Gastroesophageal sphincter (tissue), 3 donors: ENCODE data around the gene RSU1.

ENCODE experiments used
- EP300 ChIP-seq: sonication (generic); formaldehyde crosslinking; IDR thresholded peaks from one replicate; pipeline ENCODE4 v1.6.1; 2017; ENCODE audit warnings: antibody characterized with exemption, mild to moderate bottlenecking
- POLR2A ChIP-seq, 2 donors: fragments of 450-650 bp; IDR thresholded peaks; one replicate each; pipeline ENCODE4 v1.6.1; 2017; ENCODE audit warnings: antibody characterized with exemption in 2 of 2, mild to moderate bottlenecking in 2 of 2, moderate library complexity in 1 of 2
- TF ChIP-seq, protein P1 (sequence below), 4 experiments: fragments of 200-600 bp in 2 of 4; fragments of 450-650 bp in 2 of 4; sonication (generic) in 1 of 4; IDR thresholded peaks; one replicate each; pipeline ENCODE4 v1.5.1; 2017 to 2019; ENCODE audit warnings: antibody characterized with exemption in 4 of 4, mild to moderate bottlenecking in 2 of 4, moderate library complexity in 2 of 4

GRCh38 chr10:16646181-16647059 lies 170.8 kb downstream of the RSU1 start:
- TF ChIP-seq, protein P1, sequence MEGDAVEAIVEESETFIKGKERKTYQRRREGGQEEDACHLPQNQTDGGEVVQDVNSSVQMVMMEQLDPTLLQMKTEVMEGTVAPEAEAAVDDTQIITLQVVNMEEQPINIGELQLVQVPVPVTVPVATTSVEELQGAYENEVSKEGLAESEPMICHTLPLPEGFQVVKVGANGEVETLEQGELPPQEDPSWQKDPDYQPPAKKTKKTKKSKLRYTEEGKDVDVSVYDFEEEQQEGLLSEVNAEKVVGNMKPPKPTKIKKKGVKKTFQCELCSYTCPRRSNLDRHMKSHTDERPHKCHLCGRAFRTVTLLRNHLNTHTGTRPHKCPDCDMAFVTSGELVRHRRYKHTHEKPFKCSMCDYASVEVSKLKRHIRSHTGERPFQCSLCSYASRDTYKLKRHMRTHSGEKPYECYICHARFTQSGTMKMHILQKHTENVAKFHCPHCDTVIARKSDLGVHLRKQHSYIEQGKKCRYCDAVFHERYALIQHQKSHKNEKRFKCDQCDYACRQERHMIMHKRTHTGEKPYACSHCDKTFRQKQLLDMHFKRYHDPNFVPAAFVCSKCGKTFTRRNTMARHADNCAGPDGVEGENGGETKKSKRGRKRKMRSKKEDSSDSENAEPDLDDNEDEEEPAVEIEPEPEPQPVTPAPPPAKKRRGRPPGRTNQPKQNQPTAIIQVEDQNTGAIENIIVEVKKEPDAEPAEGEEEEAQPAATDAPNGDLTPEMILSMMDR (IDR thresholded peaks at IDR 0.05) = no peak
- no peak for TF ChIP-seq EP300
- TF ChIP-seq POLR2A (IDR thresholded peaks at IDR 0.05) = no peak
